Left ventricle myocardium superior (tissue), 1 donor: ENCODE data around the gene SCYGR2. TPM values are rescaled to one million over a fixed set of nuclear protein-coding genes. Genes with fewer than 3 reads are reported as not detected.

Experiments used
- ATAC-seq: fragments of 200-7000 bp; cut with Tn5 transposase; one replicate; pipeline ENCODE4 v1.9.1; 2020; ENCODE audit warnings: mild to moderate bottlenecking, moderate library complexity
- DNase-seq: peaks from one replicate; pipeline ENCODE4 v3.0.0-alpha.2; 2020
- intact Hi-C: fragments of 100-400 bp; cut with micrococcal nuclease; formaldehyde crosslinking; loops from one replicate; pipeline ENCODE4 v1.11.0; 2022
- total RNA-seq: library from RNA; stranded (reverse); fragmentation: NEBNext Ultra II Directional; extraction: Animal tissue kit (Norgen Biotek cat#: 25700); gene quantifications from one replicate; pipeline ENCODE4 v1.2.1, GENCODE V29; 2021
- donor health status: DM: no; HTN: yes; CAD: no; lungs with severe emphysema.

SCYGR2 gene
- total RNA-seq, 1 donor from 2014 or later, result not detected

- ATAC-seq (no peak), DNase-seq (no peak)
- intact Hi-C loops, result no loop called here
Measured at GRCh38 chr2:227643990-227644551, 45.4 kb downstream of the SCYGR2 start.

Other genes starting within 250 kb of the SCYGR2 start
- not detected for gene TM4SF20, start 219.6 kb upstream of the SCYGR2 start, total RNA-seq
- gene SCYGR1, start 210.9 kb upstream of the SCYGR2 start, total RNA-seq, result not detected
- gene AGFG1, start 126.7 kb upstream of the SCYGR2 start, total RNA-seq, result 55.2 TPM
- gene SCYGR3, start 15.9 kb downstream of the SCYGR2 start, total RNA-seq, result not detected
- gene SCYGR4, start 18.6 kb downstream of the SCYGR2 start, total RNA-seq, result not detected
- not detected for gene SCYGR5, start 67.9 kb downstream of the SCYGR2 start, total RNA-seq
- gene SLC19A3, start 119.1 kb downstream of the SCYGR2 start, total RNA-seq, result 1.2 TPM
- not detected for gene SCYGR6, start 125.9 kb downstream of the SCYGR2 start, total RNA-seq
- not detected for gene SCYGR7, start 129.4 kb downstream of the SCYGR2 start, total RNA-seq
- not detected for gene SCYGR8, start 147.0 kb downstream of the SCYGR2 start, total RNA-seq
- not detected for gene CCL20, start 214.9 kb downstream of the SCYGR2 start, total RNA-seq